GM18873 (cell line): Measurements from ENCODE around the gene ING2.

Source experiments
- ATAC-seq: cut with Tn5 transposase; IDR thresholded peaks from one replicate; pipeline ENCODE4 v1.9.1; 2021; ENCODE audit warnings: mild to moderate bottlenecking, moderate library complexity, moderate number of reproducible peaks; ENCODE audit not compliant: unreplicated experiment, low FRiP score

The ING2 gene

DNA sequence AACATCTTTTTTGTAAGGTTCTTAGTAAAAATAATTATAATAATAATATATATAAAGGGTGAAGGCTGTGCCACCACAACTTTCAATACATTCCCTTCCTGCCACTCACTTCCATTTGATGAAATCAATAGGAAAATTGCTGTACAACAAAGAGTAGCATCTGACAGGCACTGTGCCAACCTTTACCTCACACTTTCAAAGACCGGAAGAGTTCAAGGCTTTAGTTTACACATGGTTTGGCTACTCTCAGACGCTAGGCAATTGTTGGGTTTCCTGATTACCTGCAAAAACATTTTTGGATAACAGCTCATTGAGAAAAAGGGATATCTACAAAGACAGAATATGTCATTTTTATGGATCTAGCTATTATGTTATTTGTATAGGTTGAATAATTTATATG lies 5.5 kb upstream of the ING2 start:
- no peak for ATAC-seq

DNA sequence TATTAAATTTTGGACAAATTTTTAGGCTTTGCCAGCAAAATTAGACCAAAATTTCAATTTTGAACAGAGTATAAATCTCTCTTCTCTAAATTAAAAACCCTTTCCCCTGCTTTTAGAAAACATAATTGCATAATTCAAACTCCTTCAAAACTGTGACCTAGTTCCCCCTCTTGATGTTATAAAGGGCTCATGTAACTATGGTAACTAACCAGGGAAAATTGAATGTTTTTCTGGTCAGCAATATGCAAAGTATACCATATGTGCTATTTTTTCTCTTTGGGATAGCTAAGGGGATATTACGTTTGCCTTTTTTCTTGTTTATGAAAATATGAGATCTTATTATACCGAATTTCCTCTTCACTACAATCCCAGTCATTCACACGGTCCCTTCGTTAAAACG lies 5.1 kb upstream of the ING2 start:
- ATAC-seq = no peak

DNA sequence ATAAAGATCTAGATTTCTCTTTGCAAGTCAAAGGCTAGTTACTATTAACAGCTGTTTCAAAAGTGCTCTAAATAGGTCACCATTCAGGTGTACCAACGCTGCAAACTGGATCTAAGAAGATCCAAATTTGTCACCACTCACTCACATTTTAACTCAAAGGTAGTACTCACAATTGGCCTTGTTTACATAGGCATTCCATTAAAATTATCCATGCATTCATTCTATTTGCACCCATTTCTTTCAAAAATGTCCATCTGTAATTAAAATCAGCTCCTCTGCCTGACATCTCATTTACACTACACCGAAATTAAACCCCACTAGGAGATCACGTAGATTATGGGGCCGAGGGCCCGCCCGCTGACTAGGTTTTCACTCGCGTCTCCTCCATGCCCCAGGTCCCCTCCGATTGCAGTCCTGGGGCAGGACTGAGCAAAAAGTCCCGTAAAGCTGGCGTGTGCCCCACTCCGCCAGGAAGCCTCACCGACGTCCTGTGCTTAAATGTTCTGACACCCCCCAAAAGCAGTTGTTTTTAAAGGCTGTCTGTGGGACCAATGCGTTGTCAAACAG lies 1.3 kb upstream of the ING2 start:
- peak; percentile 0 for ATAC-seq

DNA sequence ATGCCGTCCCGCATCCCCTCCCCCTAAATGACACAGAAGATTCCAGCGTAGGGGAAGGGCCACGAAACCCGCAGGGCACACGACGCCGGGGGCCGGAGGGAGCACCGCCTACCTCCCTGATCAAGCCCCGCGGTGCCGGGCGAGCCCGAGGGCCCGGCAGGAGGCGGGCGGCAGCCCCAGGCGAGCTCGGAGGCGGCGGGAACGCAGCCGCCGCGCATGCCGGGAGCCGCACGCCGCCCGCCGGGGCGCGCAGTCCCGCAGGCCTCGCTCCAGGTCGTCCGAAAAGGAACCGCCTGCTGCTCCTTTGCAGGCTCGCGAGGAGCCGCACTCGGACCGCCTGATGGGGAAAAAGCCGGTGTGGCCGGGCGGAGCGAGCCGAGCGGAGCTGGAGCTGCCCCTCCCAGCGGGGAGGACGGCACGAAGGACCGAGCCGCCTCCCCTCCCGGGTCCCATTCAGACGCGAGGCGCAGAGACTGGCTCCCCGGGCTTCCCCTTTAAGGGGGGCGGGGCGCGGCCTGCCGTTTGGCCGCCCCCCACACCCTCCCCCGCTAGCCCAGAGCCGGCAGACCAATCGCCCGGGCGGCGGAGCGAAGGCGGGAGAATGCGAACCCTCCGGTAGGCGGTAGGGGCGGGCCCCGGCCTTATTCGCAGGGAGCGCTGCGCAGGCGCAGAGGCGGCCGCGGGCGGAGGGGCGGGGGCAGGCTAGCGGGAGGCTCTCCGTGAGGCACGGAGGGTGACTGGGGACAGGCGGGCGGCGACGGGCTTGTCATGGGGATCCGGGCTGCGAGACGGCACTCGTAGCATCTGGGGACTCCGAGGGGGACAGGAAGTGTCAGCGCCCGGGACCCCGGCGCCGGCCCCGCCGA lies 561 bp upstream of the ING2 start:
- peak; percentile 72 for ATAC-seq

DNA sequence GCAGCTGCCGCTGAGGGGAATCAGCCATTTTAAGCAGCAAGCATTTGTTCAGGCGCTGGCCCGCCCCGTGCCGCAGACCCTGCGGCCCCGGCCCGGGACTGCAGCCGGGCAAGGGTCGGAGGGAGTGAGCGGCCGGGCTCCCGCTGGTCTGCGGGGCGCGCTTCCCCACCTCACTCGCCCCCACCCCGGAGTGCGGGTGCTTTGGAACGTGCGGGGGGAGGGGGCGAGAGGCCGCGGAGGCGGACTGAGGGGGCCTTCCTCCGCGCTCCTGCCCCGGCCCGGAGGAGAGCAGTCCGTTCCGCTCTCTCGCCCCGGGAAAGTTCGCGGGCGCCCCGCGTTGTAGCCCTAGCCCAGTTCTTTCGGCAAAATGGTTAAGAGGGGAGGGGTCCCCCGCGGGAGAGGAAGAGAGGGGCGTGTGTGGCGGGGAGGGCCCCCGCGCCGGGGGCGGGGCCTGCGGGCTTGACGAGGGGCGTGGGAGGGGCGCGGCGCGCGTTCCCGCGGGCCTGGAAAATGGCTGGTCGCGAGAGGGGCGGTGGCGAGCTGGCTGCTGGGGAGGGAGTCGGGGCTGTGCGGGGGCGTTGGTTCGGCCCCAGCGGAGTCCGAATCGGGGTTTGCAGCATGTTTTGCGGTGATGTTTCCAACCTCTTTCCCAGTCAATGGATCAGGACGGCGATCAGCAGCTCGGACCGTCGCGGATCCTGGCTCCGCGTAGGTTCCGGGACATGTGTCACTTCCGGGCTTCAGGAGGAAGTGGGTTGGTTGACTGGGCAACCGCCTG lies 942 bp downstream of the ING2 start:
- ATAC-seq = peak; percentile 40

DNA sequence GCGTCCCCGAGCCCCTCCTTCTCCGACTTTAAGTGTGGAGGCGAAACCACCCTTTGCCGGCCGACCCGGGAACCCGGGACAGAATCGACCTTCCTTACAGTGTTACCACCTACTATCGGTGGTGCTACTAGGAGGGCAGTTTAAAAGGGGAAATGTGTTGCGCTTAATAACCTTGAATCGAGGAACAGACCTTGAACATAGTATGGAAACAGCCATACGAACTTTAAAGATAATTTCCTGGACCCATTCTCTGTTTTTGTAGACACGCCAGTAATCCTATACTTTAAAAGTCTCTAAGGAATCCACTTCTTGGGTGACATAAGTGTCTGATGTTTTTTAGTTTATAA lies 1.5 kb downstream of the ING2 start:
- ATAC-seq = no peak

DNA sequence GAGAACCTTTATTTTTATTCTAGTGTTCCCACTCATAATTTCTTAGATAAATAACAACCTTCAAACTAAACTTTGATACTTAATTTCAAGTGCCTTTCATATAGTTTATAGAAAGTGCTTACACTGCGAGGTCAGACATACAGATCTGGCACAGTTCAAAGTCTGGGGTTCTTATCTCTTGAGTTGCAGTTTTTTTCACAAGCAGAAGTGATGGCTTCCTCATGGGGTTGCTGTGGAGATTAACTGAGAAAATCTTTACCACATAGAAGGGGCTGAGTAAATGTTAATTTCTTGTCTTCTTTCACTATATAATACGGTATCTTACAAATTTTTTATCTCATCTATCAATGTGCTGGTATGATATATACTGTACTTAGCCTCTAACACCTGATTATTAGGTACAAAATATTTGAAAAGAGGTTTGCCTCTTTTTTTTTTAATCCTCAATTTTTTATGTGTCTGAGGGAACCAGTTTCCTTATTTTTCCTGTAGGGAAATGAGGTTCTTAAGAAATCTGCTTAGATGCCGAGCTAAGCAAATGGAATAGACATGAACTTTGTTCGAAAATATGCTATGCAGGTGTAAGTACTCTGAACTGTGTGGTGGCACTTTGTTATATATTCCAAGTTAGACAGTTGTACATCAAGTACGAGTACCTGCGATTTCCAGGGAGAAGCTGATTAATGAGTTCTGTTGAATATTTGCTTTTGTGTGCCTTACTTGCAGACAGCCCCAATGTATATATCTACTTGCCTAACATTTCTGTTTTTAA lies 3.3 kb downstream of the ING2 start:
- no peak for ATAC-seq

DNA sequence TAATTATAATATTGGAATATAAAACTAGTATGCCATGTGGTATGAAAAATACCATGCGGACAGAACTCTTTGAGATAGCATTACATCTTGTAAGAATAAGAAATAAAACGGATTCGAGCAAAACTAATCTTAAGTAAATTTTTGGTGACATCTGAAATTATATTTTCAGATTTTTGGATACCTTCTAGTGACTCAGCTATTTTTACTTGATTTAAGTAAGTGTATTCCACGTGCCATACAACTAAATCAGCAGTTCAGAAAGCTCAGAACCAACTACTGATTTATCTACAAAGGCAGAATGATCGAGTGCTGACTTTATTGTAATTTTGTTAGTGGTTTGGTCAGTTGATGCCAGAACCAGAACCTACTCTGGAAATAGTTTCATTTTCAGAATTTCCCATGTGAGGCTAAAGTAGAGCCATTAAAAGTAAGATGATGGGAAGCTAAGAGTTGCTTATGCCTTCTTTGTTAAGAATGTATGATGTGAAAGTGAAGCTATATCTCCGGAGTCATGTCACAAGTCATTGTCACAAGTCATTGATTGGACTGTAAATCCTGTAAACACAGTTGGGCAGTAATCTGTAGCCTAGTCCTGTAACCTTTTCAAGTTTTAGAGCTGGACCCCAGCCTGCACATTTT lies 4.0 kb downstream of the ING2 start:
- no peak for ATAC-seq

DNA sequence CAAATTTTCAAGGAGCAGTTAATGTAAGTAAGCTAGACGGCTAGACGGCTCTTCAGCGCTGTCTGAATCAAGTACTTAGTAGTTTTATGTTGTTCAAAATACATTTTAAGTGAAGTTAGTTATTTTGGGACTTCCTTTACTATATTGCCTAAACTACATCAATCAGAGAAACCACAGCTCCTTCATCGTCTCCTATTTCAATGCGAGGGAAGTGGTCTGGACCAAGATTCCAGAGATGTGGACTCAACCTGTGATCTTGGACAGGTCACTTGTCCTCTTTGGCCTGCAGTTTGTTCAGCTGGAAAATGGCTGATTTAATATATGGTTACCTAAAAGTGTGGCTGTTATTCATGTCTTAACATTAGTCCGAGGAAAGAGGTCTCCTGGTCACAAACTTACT lies 10.6 kb downstream of the ING2 start:
- no peak for ATAC-seq

DNA sequence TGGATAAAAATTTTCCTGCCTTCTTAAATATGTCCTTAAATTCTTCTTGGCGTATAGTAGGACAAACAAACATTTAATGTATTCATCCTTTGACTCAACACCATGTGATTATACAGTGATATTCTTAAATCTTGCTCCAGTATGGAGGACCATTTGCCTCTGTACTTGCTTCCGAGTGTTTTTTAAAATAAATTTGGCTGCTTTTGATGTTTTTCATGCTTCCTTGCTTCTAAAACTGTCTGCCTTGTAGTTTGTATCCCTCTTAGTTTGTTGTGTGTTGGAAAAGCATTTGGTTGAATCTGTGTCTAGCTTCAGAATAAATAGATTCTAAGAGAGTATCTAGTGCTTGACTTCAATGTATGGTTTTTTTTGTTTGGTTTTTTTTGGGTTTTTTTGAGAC lies 12.3 kb downstream of the ING2 start:
- ATAC-seq = no peak

DNA sequence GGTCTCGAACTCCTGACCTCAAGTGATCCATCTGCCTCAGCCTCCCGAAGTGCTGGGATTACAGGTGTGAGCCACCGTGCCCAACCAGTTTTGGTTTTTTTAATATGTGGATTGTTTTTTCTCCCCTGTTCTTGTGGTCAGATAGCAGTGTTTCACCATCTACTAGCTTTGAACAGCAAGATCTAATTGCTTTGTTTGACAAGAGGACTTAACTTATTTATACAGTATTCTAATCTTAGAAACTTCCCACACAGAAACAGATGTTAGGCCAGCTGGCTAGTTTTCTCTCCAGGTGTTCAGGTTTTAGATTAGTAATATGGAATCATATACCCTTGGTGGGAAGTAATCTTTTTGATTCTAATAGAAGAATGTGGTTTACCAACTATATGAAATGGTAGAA lies 12.9 kb downstream of the ING2 start:
- no peak for ATAC-seq

DNA sequence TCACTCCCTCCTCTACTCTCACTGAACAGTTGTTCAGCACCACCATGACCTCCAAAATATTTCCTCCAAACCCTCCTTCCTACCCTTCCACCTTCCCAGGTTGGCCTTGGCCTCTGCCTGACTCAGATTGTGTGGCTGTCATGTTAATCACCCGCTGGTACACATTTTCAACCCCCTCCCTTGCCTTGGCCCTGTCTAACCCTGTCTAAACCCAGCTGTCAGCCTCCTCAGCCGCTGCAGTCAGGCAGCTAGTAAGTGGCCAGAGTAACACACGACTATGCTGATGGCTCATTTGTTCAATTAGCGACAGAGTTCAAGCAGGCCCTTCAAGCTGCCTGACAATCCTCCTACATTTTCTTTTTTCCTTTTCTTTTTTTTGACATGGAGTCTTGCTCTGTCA lies 18.0 kb downstream of the ING2 start:
- ATAC-seq = no peak

DNA sequence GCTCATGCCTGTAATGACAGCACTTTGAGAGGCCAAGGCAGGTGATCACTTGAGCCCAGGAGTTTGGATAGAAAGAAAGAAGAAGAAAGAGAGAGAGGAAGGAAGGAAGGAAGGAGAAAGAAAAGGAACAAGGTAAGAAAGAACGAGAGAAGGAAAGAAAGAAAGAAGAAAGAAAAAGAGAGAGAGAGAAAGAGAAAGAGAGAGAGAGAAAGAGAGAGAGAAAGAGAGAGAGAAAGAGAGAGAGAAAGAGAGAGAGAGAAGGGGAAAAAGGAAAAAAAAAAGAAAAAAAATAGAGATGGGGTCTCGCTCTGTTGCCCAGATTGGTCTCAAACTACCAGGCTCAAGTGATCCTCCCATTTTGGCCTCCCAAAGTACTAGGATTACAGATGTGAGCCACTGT lies 22.5 kb downstream of the ING2 start:
- ATAC-seq = no peak

DNA sequence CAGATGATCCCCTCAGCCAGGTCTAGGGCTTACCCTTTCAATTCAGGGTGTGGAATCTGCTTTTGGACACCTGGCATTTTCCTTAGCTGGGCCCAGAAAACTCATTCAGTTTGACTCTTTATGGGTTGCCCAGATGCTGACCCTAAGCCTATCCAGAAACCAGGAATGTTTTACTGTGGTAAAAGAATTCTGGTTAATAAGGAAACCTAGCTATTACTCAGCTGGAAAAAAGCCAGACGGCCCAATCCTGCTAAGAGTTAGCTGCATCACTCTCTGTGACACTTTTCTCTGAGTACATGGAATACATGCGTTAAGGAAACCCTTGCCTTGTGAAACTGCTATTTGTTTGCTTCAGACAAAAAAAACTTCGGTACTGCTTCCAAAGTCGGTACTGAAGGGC lies 28.0 kb downstream of the ING2 start:
- no peak for ATAC-seq

DNA sequence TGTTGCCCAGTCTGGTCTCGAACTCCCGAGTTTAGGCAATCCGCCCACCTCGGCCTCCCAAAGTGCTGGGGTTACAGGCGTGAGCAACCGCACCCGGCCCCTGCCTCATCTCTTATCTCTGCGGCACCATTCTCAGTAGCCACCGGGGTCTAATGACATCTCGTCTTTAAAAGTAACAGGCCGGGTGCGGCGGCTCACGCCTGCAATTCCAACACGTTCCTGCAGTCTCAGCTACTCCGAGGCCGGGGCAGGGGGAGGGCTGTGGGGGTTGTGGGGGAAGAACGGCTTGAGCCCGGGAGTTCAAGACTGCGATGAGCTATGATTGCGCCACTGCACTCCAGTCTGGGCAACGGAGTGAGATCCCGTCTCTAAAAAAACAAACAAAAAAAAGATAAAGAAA lies 28.8 kb downstream of the ING2 start:
- no peak for ATAC-seq

DNA sequence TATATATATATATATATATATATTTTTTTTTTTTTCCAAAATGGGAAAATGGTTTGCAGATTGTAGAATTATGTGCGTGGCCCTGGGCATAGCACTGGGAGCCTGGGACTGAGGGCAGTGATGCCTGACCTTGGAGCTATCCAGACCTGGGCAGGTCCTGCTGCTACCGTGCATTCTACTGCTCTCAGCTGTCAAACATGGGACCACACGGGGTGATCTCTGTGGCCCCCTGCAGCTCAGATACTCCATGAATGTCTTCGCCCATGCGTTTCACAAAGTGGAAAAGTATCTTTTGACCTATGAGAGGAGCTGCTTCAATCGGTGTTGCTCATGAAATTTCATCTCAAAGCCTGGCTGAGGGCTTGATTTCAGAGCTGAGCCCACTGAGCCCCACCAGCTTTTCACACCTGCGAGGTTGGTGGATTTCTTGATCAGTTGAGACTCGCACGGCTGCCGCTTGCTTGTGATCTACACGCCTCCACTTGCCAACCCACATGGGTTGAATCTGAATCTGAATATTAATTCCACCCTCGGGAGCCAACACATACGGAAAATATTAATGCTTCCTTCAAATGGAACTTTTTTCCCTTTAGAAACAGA lies 35.7 kb downstream of the ING2 start:
- ATAC-seq = no peak

DNA sequence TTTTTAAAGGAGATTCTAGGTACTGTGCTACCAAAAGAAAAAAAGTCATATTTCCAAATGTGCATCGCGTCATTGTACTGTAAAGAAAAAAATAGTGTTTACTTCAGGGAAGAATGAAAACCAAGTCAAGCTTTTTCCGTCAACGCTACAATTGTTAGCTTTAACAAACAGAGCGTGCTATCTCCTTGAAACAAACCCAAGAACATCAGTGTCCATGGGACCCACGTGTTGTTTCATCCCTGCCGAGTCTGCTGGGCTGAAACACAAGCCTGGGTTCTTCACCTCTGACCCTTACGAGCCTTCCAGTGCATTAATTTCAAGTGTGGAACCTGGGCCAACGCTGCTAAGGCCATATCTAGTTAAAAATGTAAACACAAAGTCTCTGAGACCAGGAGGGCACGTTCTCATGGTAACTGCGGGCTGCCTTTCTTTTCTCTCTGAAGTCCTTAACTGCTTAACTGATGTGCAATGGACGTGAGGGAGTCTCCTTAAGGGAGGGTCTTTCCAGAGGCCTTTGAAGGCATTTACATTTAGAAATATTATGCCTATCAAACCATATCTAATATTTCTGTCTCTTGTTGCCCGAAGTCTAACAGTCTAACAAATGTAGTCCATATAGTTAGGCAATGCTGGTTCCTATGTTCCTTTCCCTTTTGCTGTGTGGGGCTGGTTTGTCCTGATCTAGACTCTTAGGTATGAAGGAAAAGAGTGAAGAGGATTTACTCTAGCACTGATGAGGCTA lies 36.3 kb downstream of the ING2 start:
- ATAC-seq = no peak

DNA sequence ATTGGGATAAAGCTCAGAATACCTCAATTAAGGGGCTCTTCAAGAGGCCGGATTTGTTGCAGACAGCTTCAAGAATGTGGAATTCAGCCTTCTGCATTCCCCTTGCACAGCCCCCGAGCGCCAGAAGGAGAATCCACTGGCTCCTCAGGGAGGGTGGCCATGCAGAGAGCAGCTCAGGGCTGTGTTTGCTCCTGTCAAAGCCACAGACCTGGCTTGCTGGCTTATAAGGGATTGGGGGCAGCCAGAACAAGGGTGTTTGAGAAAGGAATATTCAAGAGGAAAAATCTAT lies 36.8 kb downstream of the ING2 start:
- ATAC-seq = no peak

DNA sequence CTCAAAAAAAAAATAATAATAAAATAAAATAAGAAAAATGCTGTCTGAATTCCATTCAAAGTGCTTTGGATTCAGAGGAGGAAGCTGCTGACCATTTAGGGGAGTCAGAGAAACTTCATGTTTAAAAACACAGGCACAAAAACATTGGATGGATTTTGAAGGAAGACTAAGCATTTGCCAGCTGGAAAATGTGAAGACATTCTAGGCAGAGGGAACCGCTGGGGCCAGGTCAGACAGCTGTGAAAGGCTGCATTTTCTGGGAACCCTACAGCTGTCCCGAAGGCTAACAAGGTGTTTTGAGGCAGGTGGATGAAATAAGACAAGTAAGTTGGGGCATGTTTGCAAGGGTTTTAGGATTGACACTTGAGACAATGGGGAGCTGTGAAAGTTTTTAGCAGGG lies 38.6 kb downstream of the ING2 start:
- ATAC-seq = no peak

DNA sequence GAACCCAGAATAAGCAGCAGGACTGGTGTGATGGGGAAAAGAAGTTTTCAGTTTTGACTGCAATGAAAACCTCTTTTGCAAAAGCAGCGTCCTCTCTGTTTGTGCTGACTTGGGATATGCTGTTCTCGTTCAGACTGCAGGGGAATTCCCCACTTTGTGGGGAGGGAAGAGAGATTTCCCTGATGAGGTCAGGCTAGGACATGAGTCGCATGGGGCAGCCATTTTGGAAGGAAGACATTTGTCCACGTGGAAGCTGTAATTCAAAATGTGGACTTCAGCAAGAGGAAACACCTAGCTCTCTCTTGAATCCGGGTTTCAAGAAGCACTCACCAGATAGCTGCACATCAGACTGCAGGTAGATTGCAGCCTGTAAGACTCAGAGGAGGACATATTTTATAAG lies 39.3 kb downstream of the ING2 start:
- ATAC-seq = no peak
